Left ventricle myocardium inferior (tissue), 1 donor: ENCODE results near the gene ADORA2A. TPM values are rescaled to one million over a fixed set of nuclear protein-coding genes. Genes with fewer than 3 reads are reported as not detected.

Source experiments
- DNase-seq: peaks from one replicate; pipeline ENCODE4 v3.0.0-alpha.2; 2020
- H3K27ac ChIP-seq: fragments of 200-600 bp; replicated peaks from 2 replicates; pipeline ENCODE4 v1.8.0; 2021
- H3K27me3 ChIP-seq: fragments of 200-600 bp; 2 replicates; pipeline ENCODE4 v1.8.0; 2021; ENCODE audit warnings: low read depth
- H3K36me3 ChIP-seq: fragments of 200-600 bp; 2 replicates; pipeline ENCODE4 v1.8.0; 2021
- H3K4me1 ChIP-seq: fragments of 200-600 bp; 2 replicates; pipeline ENCODE4 v1.8.0; 2021
- H3K4me3 ChIP-seq: fragments of 200-600 bp; 2 replicates; pipeline ENCODE4 v1.8.0; 2021; ENCODE audit warnings: mild to moderate bottlenecking, moderate library complexity
- H3K9me3 ChIP-seq: fragments of 200-600 bp; replicated peaks from 2 replicates; pipeline ENCODE4 v1.8.0; 2021
- intact Hi-C: fragments of 100-400 bp; cut with micrococcal nuclease; formaldehyde crosslinking; loops from one replicate; pipeline ENCODE4 v1.11.0; 2022
- total RNA-seq: library from RNA; stranded (reverse); fragmentation: NEBNext Ultra II Directional; extraction: Animal tissue kit (Norgen Biotek cat#: 25700); gene quantifications from one replicate; pipeline ENCODE4 v1.2.1, GENCODE V29; 2021
- TF ChIP-seq, protein P1 (sequence below): fragments of 200-600 bp; IDR thresholded peaks from 2 replicates; pipeline ENCODE4 v1.8.0; 2021; ENCODE audit warnings: antibody characterized with exemption, mild to moderate bottlenecking, borderline replicate concordance
- donor health status: DM: no; HTN: yes; CAD: no; lungs with severe emphysema.

The ADORA2A gene
- total RNA-seq, 1 donor from 2014 or later, result 3.6 TPM

DNA sequence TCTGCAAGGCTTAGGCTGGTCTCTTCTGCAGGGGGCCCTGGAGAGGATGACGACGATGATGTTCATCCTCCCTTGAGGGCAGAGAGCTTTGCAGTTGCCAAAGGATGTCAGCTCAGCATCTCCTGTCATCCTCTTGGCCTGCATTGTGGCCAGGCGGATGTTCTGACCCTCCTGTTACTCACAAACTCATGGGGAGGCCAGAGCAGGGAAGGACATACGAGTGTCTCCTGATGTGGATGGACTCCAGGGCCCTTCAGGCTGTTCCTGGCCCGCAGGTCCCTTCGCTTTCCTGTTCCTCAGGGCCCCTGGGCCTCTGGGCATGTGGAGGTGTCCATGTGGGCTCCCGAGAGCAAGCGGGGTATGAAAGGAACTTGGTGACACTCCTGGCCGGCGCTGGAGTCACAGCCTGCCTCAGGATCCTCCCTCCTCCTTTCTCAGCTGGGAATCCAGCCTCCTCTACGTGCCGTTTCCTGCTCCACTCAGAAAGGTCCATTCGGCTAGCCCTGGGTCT, 8.5 kb downstream of the ADORA2A start:
- H3K36me3 ChIP-seq, result no peaks in the 10 kb centered on the region
- TF ChIP-seq, protein P1, sequence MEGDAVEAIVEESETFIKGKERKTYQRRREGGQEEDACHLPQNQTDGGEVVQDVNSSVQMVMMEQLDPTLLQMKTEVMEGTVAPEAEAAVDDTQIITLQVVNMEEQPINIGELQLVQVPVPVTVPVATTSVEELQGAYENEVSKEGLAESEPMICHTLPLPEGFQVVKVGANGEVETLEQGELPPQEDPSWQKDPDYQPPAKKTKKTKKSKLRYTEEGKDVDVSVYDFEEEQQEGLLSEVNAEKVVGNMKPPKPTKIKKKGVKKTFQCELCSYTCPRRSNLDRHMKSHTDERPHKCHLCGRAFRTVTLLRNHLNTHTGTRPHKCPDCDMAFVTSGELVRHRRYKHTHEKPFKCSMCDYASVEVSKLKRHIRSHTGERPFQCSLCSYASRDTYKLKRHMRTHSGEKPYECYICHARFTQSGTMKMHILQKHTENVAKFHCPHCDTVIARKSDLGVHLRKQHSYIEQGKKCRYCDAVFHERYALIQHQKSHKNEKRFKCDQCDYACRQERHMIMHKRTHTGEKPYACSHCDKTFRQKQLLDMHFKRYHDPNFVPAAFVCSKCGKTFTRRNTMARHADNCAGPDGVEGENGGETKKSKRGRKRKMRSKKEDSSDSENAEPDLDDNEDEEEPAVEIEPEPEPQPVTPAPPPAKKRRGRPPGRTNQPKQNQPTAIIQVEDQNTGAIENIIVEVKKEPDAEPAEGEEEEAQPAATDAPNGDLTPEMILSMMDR, result no peak
- peak overlapping the region; percentile 79 for H3K27ac ChIP-seq
- H3K9me3 ChIP-seq, result no peaks in the 10 kb centered on the region
- no peaks in the 10 kb centered on the region for H3K27me3 ChIP-seq
- DNase-seq, result no peak
- intact Hi-C loops, result no loop called here
- no peak overlapping the region for H3K4me3 ChIP-seq
- H3K4me1 ChIP-seq, result peaks cover 74% of the 10 kb centered on the region

DNA sequence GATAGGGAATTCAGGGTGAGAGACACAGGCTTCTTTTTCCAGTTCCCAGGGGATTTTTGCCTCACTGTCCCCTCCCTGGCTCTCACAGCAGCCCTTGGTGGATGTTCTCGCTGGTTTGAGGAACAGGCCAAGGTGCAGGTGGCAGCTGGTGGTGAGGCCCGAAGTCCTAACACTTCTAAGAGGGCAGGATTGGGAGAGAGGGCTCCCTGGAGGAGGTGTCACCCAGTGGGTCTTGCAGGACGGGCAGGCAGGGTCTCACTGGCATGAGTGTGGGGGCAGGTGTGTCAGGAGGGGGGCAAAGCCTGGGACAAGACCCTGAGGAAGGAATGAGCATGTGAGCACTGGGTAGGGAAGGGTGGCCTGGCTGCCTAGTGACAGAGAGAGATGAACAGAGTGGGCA, 9.2 kb downstream of the ADORA2A start:
- intact Hi-C loops, result no loop called here
- no peak for DNase-seq
- TF ChIP-seq, protein P1, result no peak
- Histone ChIP-seq H3K27ac (peak overlapping the region; percentile 79), H3K27me3 (no peaks in the 10 kb centered on the region), H3K36me3 (no peaks in the 10 kb centered on the region), H3K9me3 (no peaks in the 10 kb centered on the region), H3K4me3 (no peak overlapping the region), H3K4me1 (peaks cover 74% of the 10 kb centered on the region)

DNA sequence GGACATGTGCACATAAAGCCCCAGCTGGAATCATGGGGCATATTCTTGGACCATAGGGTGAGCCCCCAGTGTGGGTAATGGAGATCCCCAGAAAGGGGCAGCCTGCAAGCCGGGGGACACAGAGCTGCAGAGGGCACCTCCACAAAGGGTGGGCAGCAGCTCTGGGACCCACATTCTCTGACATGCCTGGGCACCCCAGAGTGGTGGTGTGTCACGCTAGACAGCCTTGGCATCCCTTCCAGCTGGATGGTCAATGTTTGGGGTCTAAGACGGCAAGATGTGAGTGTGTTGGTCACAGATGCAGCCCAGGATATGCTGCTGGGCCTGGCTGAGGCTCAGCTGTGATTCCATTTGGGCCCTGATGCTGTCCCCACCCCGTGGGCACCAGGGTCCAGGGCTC, 9.7 kb downstream of the ADORA2A start:
- H3K27ac ChIP-seq, result peak overlapping the region; percentile 79
- DNase-seq, result no peak
- TF ChIP-seq, protein P1, result no peak
- no peak overlapping the region for H3K4me3 ChIP-seq
- intact Hi-C loops, result no loop called here
- H3K4me1 ChIP-seq, result peaks cover 76% of the 10 kb centered on the region
- H3K9me3 ChIP-seq, result no peaks in the 10 kb centered on the region
- no peaks in the 10 kb centered on the region for H3K27me3 ChIP-seq
- no peaks in the 10 kb centered on the region for H3K36me3 ChIP-seq

DNA sequence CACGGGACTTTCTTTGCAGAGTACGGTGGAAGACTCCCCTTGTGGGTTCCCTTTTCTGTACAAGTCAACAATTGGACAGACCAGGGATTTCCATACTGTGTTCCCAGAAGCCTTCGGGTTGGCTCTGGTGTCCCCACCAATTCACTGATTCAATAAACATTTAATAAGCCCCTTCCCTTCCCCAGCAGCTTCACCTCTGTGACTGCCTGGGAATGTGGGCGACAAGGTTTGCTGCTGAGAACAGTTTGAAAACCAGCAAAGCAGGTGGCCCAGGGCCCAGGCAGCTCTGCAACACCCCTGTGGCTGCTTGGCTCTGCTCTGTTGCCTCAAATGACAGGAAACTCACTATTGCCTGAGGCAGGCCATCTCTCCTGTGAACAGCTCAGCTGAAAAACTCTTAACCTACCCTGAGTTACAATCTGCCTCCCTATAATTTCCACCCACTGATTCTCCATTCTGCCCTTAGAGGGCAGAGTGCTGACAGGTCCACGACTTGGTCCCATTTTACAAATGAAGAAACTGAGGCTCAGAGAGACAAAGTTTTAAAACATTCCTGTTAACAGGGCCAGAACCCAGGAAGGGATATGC, 10.4 kb downstream of the ADORA2A start:
- Histone ChIP-seq H3K27ac (peak overlapping the region; percentile 79), H3K4me1 (peaks cover 76% of the 10 kb centered on the region)
- intact Hi-C loops, result no loop called here

DNA sequence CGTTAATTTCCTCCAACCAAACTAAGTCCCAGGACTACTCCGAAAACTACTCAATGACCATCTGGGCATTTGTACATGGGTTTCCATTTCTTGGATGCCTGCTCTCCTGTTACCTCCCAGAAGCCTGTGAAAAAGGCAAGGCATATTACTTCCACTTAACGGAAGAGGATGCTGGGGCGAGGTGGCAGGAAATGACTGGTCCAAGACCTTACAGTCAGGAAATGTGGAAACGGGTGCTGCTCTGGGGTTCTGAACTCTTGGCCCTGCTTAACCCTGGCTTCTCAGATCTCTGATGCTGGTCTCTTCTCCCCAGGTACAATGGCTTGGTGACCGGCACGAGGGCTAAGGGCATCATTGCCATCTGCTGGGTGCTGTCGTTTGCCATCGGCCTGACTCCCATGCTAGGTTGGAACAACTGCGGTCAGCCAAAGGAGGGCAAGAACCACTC, 12.9 kb downstream of the ADORA2A start:
- DNase-seq, result no peak
- TF ChIP-seq, protein P1, result no peak
- Histone ChIP-seq H3K27me3 (no peaks in the 10 kb centered on the region), H3K36me3 (no peaks in the 10 kb centered on the region), H3K27ac (no peak overlapping the region), H3K4me3 (no peak overlapping the region), H3K9me3 (no peaks in the 10 kb centered on the region), H3K4me1 (peaks cover 66% of the 10 kb centered on the region)
- intact Hi-C loops, result no loop called here

More for the DNA sequence above, 10.4 kb downstream of the ADORA2A start:
- H3K27me3 ChIP-seq, result no peaks in the 10 kb centered on the region
- no peaks in the 10 kb centered on the region for H3K36me3 ChIP-seq
- no peak overlapping the region for H3K4me3 ChIP-seq
- no peaks in the 10 kb centered on the region for H3K9me3 ChIP-seq
- DNase-seq, result no peak
- TF ChIP-seq, protein P1, result no peak
